ENCODE data around the gene UGT1A7. TPM values are rescaled to one million over a fixed set of nuclear protein-coding genes. Genes with fewer than 3 reads are reported as not detected.

The UGT1A7 gene
- total RNA-seq: under 0.01 and 1.3 TPM in 2 replicates

DNA sequence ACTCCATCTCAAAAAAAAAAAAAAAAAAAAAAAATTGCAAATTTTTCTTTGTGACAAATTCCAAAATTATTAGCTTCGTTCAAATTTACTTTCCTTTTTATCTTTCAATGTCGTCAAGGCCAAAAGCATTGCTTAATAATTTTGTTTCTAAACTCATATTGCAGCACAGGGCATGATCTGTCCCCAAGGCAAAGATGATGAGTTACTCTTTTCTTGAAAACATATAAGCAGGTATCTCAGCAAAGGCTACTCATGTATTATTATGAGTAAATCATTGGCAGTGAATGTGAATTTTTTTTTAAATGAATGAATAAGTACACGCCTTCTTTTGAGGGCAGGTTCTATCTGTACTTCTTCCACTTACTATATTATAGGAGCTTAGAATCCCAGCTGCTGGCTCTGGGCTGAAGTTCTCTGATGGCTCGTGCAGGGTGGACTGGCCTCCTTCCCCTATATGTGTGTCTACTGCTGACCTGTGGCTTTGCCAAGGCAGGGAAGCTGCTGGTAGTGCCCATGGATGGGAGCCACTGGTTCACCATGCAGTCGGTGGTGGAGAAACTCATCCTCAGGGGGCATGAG, at the start of gene UGT1A7:
Gene UGT1A7 (plus strand): TSS at position 381 of the 579 bp plus-strand sequence. CDS start 37 bp downstream, at position 418.

DNA sequence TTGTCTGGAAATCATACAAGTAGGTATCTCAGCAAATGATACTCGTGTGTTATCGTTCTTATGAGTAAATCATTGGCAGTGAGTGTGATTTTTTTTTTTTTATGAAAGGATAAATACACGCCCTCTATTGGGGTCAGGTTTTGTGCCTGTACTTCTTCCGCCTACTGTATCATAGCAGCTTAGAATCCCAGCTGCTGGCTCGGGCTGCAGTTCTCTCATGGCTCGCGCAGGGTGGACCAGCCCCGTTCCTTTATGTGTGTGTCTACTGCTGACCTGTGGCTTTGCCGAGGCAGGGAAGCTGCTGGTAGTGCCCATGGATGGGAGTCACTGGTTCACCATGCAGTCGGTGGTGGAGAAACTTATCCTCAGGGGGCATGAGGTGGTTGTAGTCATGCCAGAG, 45.4 kb upstream of the UGT1A7 start, which contains the start of gene UGT1A10:
Gene UGT1A10 (plus strand): TSS at position 143 of the 400 bp plus-strand sequence. CDS start 75 bp downstream, at position 218.

DNA sequence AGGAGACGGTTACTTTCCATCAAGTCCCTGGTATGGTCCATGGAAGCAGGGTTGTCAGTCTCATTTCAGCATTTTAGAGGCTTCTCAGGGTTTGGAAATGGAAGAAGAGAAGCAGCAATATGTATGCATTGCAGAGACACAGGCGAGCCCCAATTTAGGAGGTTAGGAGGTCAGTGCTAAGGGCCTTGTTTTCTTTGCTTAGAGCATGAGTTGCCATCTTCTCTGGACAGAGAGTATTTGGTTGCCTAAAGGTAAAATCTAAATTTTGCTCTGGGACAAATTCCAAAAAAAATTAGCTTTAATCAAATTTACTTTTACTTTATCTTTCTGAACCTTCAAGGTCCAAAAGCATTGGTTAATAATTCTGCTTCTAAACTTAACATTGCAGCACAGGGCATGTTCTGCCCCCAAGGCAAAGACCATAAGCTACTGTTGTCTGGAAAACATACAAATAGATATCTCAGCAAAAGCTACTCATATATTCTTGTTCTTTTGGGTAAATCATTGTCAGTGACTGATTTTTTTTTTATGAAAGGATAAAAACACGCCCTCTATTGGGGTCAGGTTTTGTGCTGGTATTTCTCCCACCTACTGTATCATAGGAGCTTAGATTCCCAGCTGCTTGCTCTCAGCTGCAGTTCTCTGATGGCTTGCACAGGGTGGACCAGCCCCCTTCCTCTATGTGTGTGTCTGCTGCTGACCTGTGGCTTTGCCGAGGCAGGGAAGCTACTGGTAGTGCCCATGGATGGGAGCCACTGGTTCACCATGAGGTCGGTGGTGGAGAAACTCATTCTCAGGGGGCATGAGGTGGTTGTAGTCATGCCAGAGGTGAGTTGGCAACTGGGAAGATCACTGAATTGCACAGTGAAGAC, 10.2 kb upstream of the UGT1A7 start, which contains the start of gene UGT1A9:
Gene UGT1A9 (plus strand): TSS at position 609 of the 872 bp plus-strand sequence. CDS start 37 bp downstream, at position 646.

DNA sequence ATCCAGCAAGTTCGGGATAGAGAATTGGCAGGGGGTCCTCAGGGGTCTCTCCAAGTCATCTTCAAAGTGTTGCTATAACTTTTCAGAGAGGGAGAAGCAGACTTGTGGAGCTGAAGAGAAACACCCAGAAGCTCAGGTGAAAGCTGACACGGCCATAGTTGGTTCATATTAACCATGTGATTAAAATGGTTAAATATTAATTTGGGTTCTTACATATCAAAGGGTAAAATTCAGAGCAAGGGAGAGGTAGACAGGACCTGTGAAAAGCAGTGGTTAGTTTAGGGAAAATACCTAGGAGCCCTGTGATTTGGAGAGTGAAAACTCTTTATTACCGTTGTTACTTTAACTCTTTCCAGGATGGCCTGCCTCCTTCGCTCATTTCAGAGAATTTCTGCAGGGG, 10.9 kb downstream of the UGT1A7 start, which contains the start of gene UGT1A6:
Gene UGT1A6 (plus strand): TSS at position 243 of the 400 bp plus-strand sequence. CDS start 115 bp downstream, at position 358.

DNA sequence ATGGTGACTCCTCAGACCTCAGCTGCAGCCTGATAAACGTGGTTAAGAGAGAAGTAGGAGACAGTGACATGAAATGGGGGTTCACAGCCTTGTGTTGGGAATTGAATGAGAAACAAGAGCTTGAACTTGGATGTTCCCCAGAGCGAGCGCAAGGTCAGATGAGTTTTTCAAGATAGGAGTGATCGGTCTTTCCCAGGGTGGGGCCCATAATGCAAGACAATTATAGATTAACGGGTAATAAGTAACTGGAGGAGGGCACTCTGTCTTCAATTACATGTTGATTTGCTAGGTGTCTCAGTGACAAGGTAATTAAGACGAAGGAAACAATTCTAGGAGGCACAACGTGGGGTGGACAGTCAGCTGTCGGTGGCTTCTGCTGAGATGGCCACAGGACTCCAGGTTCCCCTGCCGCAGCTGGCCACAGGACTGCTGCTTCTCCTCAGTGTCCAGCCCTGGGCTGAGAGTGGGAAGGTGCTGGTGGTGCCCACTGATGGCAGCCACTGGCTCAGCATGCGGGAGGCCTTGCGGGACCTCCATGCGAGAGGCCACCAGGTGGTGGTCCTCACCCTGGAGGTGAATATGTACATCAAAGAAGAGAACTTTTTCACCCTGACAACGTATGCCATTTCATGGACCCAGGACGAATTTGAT, 31.0 kb downstream of the UGT1A7 start, which contains the start of gene UGT1A5:
Gene UGT1A5 (plus strand): TSS at position 297 of the 651 bp plus-strand sequence. CDS start 85 bp downstream, at position 382.

DNA sequence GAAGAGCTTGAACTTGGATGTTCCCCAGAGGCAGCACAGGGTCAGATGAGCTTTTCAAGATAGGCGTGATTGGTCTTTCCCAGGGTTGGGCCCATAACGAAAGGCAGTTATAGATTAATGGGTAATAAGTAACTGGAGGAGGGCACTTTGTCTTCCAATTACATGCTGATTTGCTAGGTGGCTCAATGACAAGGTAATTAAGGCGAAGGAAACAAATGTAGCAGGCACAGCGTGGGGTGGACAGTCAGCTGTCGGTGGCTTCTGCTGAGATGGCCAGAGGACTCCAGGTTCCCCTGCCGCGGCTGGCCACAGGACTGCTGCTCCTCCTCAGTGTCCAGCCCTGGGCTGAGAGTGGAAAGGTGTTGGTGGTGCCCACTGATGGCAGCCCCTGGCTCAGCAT, 36.9 kb downstream of the UGT1A7 start, which contains the start of gene UGT1A4:
Gene UGT1A4 (plus strand): TSS at position 185 of the 400 bp plus-strand sequence. CDS start 85 bp downstream, at position 270.

DNA sequence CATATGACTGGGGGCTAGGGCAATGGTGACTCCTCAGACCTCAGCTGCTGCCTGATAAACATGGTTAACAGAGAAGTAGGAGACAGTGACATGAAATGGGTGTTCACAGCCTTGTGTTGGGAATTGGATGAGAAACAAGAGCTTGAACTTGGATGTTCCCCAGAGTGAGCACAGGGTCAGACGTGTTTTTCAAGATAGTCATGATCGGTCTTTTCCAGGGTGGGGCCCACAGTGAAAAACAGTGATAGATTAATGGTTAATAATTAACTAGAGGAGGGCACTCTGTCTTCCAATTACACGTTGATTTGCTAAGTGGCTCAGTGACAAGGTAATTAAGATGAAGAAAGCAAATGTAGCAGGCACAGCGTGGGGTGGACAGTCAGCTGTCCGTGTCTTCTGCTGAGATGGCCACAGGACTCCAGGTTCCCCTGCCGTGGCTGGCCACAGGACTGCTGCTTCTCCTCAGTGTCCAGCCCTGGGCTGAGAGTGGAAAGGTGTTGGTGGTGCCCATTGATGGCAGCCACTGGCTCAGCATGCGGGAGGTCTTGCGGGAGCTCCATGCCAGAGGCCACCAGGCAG, 47.1 kb downstream of the UGT1A7 start, which contains the start of gene UGT1A3:
Gene UGT1A3 (plus strand): TSS at position 320 of the 579 bp plus-strand sequence. CDS start 85 bp downstream, at position 405.

DNA sequence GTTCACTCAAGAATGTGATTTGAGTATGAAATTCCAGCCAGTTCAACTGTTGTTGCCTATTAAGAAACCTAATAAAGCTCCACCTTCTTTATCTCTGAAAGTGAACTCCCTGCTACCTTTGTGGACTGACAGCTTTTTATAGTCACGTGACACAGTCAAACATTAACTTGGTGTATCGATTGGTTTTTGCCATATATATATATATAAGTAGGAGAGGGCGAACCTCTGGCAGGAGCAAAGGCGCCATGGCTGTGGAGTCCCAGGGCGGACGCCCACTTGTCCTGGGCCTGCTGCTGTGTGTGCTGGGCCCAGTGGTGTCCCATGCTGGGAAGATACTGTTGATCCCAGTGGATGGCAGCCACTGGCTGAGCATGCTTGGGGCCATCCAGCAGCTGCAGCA, 78.3 kb downstream of the UGT1A7 start, which contains the start of gene UGT1A1:
Gene UGT1A1 (plus strand): TSS at position 228 of the 400 bp plus-strand sequence. CDS start 18 bp downstream, at position 246.

DNA sequence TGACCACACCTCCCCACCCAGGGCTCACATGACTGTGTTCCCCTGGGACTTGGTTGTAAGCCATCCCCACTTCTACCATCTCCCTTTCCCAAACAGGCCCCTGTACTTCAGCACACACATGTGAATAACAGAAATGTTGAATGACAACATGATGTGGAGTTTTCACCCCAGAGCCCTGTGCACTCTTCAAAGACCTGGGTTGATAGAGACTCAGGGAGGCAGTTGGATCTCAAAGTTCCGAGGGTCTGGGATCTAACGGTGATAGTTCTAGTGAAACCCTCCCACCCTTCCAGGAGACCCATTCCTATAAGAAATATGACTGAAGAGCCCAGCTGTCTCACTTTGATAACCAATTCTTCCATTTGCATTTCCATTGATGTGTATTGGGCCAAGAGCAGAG, 96.3 kb downstream of the UGT1A7 start, which contains the start of gene MROH2A:
Gene MROH2A (plus strand): TSS at position 301 of the 400 bp plus-strand sequence. CDS start 1,029 bp downstream, outside the sequence.

Other genes with a start within 250 kb of the UGT1A7 start
- 26.3 and 45.1 TPM in 2 replicates for gene USP40, start 115.1 kb upstream of the UGT1A7 start, total RNA-seq
- gene UGT1A8, start 64.3 kb upstream of the UGT1A7 start, total RNA-seq: under 0.01 and 0.14 TPM in 2 replicates
- gene UGT1A10, start 45.5 kb upstream of the UGT1A7 start, total RNA-seq: 1.2 TPM in 1 of 2 replicates, not detected in the other
- not detected in 2 replicates for gene UGT1A9, start 10.0 kb upstream of the UGT1A7 start, total RNA-seq
- gene UGT1A6, start 11.0 kb downstream of the UGT1A7 start, total RNA-seq: 5.5 and 82.7 TPM in 2 replicates
- gene UGT1A5, start 31.0 kb downstream of the UGT1A7 start, total RNA-seq: 2.3 TPM in 1 of 2 replicates, not detected in the other
- under 0.01 and 1.8 TPM in 2 replicates for gene UGT1A4, start 36.8 kb downstream of the UGT1A7 start, total RNA-seq
- gene UGT1A3, start 47.1 kb downstream of the UGT1A7 start, total RNA-seq: 2.8 TPM in 1 of 2 replicates, not detected in the other
- under 0.01 and 1.5 TPM in 2 replicates for gene UGT1A1, start 78.4 kb downstream of the UGT1A7 start, total RNA-seq
- gene MROH2A, start 96.4 kb downstream of the UGT1A7 start, total RNA-seq: not detected in 2 replicates
- gene HJURP, start 172.6 kb downstream of the UGT1A7 start, total RNA-seq: under 0.01 and 0.14 TPM in 2 replicates
- gene TRPM8, start 235.5 kb downstream of the UGT1A7 start, total RNA-seq: not detected in 2 replicates